Right lobe of liver (tissue), 6 donors: ENCODE data around the gene HSP90AA1. TPM values are rescaled to one million over a fixed set of nuclear protein-coding genes. Genes with fewer than 3 reads are reported as not detected.

Source experiments
- ATAC-seq, 4 donors: fragments of 200-7000 bp; cut with Tn5 transposase; one replicate each; pipeline ENCODE4 v1.9.1; 2020; ENCODE audit warnings: mild to moderate bottlenecking in 4 of 4, moderate library complexity in 4 of 4
- DNase-seq, 3 donors: peaks; one replicate each; pipeline ENCODE4 v3.0.0-alpha.2; 2020
- H3K27ac ChIP-seq, 3 donors: fragments of 200-600 bp; one replicate each; pipeline ENCODE4 v1.8.0; 2022
- H3K27me3 ChIP-seq, 2 donors: fragments of 200-600 bp; one replicate each; pipeline ENCODE4 v1.8.0; 2022
- H3K36me3 ChIP-seq, 4 donors: fragments of 200-600 bp; sonication (generic) in 1 of 4; one replicate each; pipeline versions ENCODE4 v1.5.1 to v1.8.0; 2017 to 2022; ENCODE audit warnings: control low read depth in 1 of 4
- H3K4me1 ChIP-seq, 4 donors: fragments of 200-600 bp; sonication (generic) in 1 of 4; one replicate each; pipeline versions ENCODE4 v1.5.1 to v1.8.0; 2017 to 2022; ENCODE audit warnings: control low read depth in 1 of 4
- H3K4me3 ChIP-seq, 3 donors: fragments of 200-600 bp; one replicate each; pipeline ENCODE4 v1.8.0; 2022
- H3K9me3 ChIP-seq, 4 donors: fragments of 200-600 bp; sonication (generic) in 1 of 4; one replicate each; pipeline versions ENCODE4 v1.5.1 to v1.8.0; 2017 to 2022; ENCODE audit warnings: control low read depth in 1 of 4
- CTCF ChIP-seq, 4 donors: fragments of 200-600 bp in 3 of 4; fragments of 450-650 bp in 1 of 4; IDR thresholded peaks; one replicate each; pipeline versions ENCODE4 v1.5.1 to v1.8.0; 2016 to 2022; ENCODE audit warnings: antibody characterized with exemption in 4 of 4, mild to moderate bottlenecking in 2 of 4
- POLR2A ChIP-seq: fragments of 450-650 bp; IDR thresholded peaks from one replicate; pipeline ENCODE4 v1.6.1; 2017; ENCODE audit warnings: antibody characterized with exemption, mild to moderate bottlenecking
- WGBS: methylation state at CpG from one replicate; pipeline ENCODE4 v1.1.6; 2018; ENCODE audit warnings: low coverage, low lambda C conversion rate; ENCODE audit not compliant: insufficient coverage; ENCODE audit errors: missing lambda C conversion rate; 5-methylcytosine and 5-hydroxymethylcytosine counted together
- intact Hi-C, 2 donors: fragments of 100-400 bp; cut with DNase I; formaldehyde crosslinking; loops; one replicate each; pipeline versions ENCODE4 v1.11.2 to v1.14.1; 2022
- total RNA-seq, 6 experiments: library from RNA; depleted of rRNA in 2 of 6; stranded (reverse); fragments of >200 nt in 2 of 6; fragmentation: NEBNext Ultra II Directional in 3 of 6; extraction: Animal tissue kit (Norgen Biotek cat#: 25700) in 3 of 6; gene quantifications; one replicate each; pipeline versions ENCODE4 v1.1.0 to v1.2.4, GENCODE V29; 2016 to 2023
- donor health status: DM: no; HTN: yes; CAD: no.
- donor health status: DM: no; HTN: no; CAD: no.
- donor health status: DM: no; HTN: no; CAD: no.
- donor health status: DM: no; HTN: yes; CAD: no.
- donor health status: DM: no; HTN: yes; CAD: no.

HSP90AA1 gene
- total RNA-seq, 6 experiments from 2014 or later: 118 to 672 (median 325) TPM

GRCh38 chr14:102046337-102047278, 40.2 kb downstream of the HSP90AA1 start:
- peak; percentile 74 to 89 (median 86) for ATAC-seq
- H3K4me1 ChIP-seq: no peaks in the 10 kb centered on the region
- no peak for TF ChIP-seq POLR2A
- TF ChIP-seq CTCF (IDR thresholded peaks at IDR 0.05): peak; percentile 19 to 50 (median 42)
- WGBS: 47% methylated on average over 9 of the region's 23 CpGs
- intact Hi-C loops: loop anchor here in 1 of 2 donors (5.0 kb wide), 1 partner anchor 51 kb away; no protein-coding TSS in a partner anchor
- no peaks in the 10 kb centered on the region for H3K27me3 ChIP-seq
- H3K9me3 ChIP-seq: no peaks in the 10 kb centered on the region
- H3K27ac ChIP-seq: no peak overlapping the region
- peaks cover 11 to 91% (median 55%) of the 10 kb centered on the region in 4 donors for H3K36me3 ChIP-seq
- DNase-seq: peak; percentile 70 to 82 (median 73)
- no peak overlapping the region for H3K4me3 ChIP-seq

GRCh38 chr14:102044566-102044965, 42.3 kb downstream of the HSP90AA1 start:
- no peak for DNase-seq
- intact Hi-C loops: no loop called here
- no CpG with 5 or more reads among the region's 13 CpGs for WGBS
- H3K27me3 ChIP-seq: no peaks in the 10 kb centered on the region
- ATAC-seq: peak in 1 of 4 donors; percentile 2
- H3K9me3 ChIP-seq: no peaks in the 10 kb centered on the region
- peaks cover 30 to 93% (median 55%) of the 10 kb centered on the region in 4 donors for H3K36me3 ChIP-seq
- no peak overlapping the region for H3K4me3 ChIP-seq
- no peaks in the 10 kb centered on the region for H3K4me1 ChIP-seq
- TF ChIP-seq POLR2A (no peak), CTCF (IDR thresholded peaks at IDR 0.05) (no peak)
- H3K27ac ChIP-seq: no peak overlapping the region

GRCh38 chr14:102043251-102044025, 43.4 kb downstream of the HSP90AA1 start:
- ATAC-seq: no peak
- TF ChIP-seq CTCF (IDR thresholded peaks at IDR 0.05) (no peak), POLR2A (no peak)
- intact Hi-C loops: no loop called here
- H3K4me1 ChIP-seq: no peaks in the 10 kb centered on the region
- H3K36me3 ChIP-seq: peaks cover 31 to 93% (median 57%) of the 10 kb centered on the region in 4 donors
- no peak overlapping the region for H3K27ac ChIP-seq
- DNase-seq: no peak
- WGBS: 83% methylated on average over 19 of the region's 22 CpGs
- H3K27me3 ChIP-seq: no peaks in the 10 kb centered on the region
- no peak overlapping the region for H3K4me3 ChIP-seq
- H3K9me3 ChIP-seq: no peaks in the 10 kb centered on the region

GRCh38 chr14:102042699-102043098, 44.1 kb downstream of the HSP90AA1 start:
- H3K36me3 ChIP-seq: peaks cover 28 to 93% (median 60%) of the 10 kb centered on the region in 4 donors
- TF ChIP-seq CTCF (IDR thresholded peaks at IDR 0.05): no peak
- no peak for TF ChIP-seq POLR2A
- no peak overlapping the region for H3K4me3 ChIP-seq
- ATAC-seq: no peak
- no peaks in the 10 kb centered on the region for H3K9me3 ChIP-seq
- H3K4me1 ChIP-seq: no peaks in the 10 kb centered on the region
- DNase-seq: no peak
- intact Hi-C loops: no loop called here
- no peak overlapping the region for H3K27ac ChIP-seq
- no peaks in the 10 kb centered on the region for H3K27me3 ChIP-seq
- no CpG with 5 or more reads among the region's 9 CpGs for WGBS
